Stomach smooth muscle (tissue), 2 donors: ENCODE results near the gene SEC14L2.
"Not testable (repeated sequence)": the region's sequence is repeated elsewhere in the genome, so short reads cannot be mapped to it uniquely, and the experiment has no call there.

ENCODE experiments used
- H3K27ac ChIP-seq: one replicate; pipeline ENCODE4 v1.7.0; 2013; ENCODE audit warnings: mild to moderate bottlenecking, low read length, inconsistent platforms
- H3K27me3 ChIP-seq, 2 donors: one replicate each; pipeline ENCODE4 v1.7.0; 2013; ENCODE audit warnings: low read length in 2 of 2; ENCODE audit not compliant: insufficient read depth in 2 of 2, control insufficient read depth in 1 of 2
- H3K36me3 ChIP-seq, 2 donors: one replicate each; pipeline ENCODE4 v1.7.0; 2013; ENCODE audit warnings: low read length in 2 of 2; ENCODE audit not compliant: control insufficient read depth in 2 of 2, insufficient read depth in 2 of 2
- H3K4me1 ChIP-seq: one replicate; pipeline ENCODE4 v1.7.0; 2013; ENCODE audit warnings: low read length; ENCODE audit not compliant: control insufficient read depth, insufficient read depth
- H3K4me3 ChIP-seq, 2 donors: one replicate each; pipeline ENCODE4 v1.7.0; 2013; ENCODE audit warnings: low read length in 2 of 2
- H3K9ac ChIP-seq, 2 donors: one replicate each; pipeline ENCODE4 v1.7.0; 2013; ENCODE audit warnings: low read length in 2 of 2, mild to moderate bottlenecking in 1 of 2
- H3K9me3 ChIP-seq, 2 donors: one replicate each; pipeline ENCODE4 v1.7.0; 2013; ENCODE audit warnings: low read length in 2 of 2; ENCODE audit not compliant: control insufficient read depth in 2 of 2
- donor health status: healthy.
- donor health status: Pancreatic carcinoma.

Gene SEC14L2

DNA sequence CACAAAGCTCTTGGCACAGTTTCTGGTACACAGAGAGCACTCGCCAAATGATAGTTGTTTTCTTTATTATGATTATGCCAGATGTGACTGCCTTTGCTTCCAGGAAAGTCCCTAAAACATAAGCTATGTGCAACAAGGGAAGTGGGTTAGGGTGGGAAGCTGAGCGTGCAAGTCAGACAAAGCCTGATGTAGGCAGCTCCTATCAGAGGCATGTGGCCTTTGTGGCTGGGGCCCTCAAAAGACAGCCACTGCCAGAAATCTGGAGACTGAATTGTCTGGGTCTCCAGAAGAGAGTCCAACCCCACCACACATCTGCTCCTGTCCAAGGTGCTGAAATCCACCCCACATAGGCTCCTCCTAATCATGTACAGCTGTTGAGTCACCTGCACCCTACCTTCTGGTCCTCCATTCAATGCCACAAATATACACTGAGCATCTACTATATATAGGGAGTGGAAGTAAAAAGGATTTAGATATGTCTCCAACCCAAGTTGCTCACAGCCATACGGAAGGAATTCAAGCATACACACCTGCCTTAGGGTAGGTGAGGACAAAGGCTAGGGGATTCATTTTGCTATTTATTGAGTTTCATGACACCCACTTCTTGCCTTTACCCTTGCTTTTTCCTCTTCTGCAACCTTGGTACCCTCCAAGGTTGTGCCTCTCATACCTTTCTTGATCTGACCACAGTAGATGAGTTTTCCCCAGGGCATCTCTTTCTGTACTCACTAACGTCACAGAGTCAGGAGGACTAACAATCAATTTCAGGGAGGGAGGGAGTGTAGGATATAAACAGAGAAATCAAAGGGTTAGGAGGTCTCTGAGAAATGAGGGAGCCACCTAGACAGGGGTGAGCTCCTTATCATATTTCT is 62.6 kb downstream of the SEC14L2 start:
- no peaks in the 10 kb centered on the region for H3K4me1 ChIP-seq
- H3K9ac ChIP-seq, result no peak overlapping the region
- no peaks in the 10 kb centered on the region for H3K36me3 ChIP-seq
- peaks cover 0 to 18% of the 10 kb centered on the region in 2 donors for H3K27me3 ChIP-seq
- H3K9me3 ChIP-seq, result peaks cover 0 to 2% of the 10 kb centered on the region in 2 donors
- H3K4me3 ChIP-seq, result no peak overlapping the region
- no peak overlapping the region for H3K27ac ChIP-seq

GRCh38 chr22:30460147-30460546 is 63.3 kb downstream of the SEC14L2 start:
- no peak overlapping the region for H3K9ac ChIP-seq
- no peaks in the 10 kb centered on the region for H3K4me1 ChIP-seq
- H3K27me3 ChIP-seq, result peaks cover 0 to 18% of the 10 kb centered on the region in 2 donors
- H3K9me3 ChIP-seq, result peaks cover 0 to 2% of the 10 kb centered on the region in 2 donors
- no peaks in the 10 kb centered on the region for H3K36me3 ChIP-seq
- no peak overlapping the region for H3K27ac ChIP-seq
- no peak overlapping the region for H3K4me3 ChIP-seq

- H3K4me1 ChIP-seq, H3K27ac ChIP-seq, H3K9ac ChIP-seq, H3K4me3 ChIP-seq, H3K36me3 ChIP-seq, H3K9me3 ChIP-seq: not testable (repeated sequence)
- peaks cover 0 to 18% of the 10 kb centered on the region in 2 donors for H3K27me3 ChIP-seq
Observed at GRCh38 chr22:30460555-30460954, 63.7 kb downstream of the SEC14L2 start.

GRCh38 chr22:30469165-30469564 is 72.3 kb downstream of the SEC14L2 start:
- Histone ChIP-seq H3K4me3 (no peak overlapping the region), H3K27me3 (peaks cover 6 to 8% of the 10 kb centered on the region in 2 donors)

DNA sequence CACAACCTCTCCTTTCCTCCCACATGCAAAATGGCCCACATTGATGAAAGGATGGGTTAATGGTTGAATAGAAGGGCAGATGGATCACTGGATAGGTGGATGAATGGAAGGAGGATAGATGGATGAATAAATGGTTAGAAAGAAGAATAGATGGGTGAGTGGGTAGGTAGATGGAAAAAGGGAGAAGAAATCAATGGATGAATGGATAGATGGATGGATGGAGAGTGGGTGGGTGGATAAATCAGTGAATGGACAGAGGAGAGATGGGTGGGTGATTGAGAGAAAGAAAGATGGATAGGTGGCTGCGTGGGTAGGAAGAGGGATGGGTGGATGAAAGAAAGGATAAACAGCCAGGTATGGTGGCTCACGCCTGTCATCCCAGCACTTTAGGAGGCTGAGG is 73.8 kb downstream of the SEC14L2 start:
- Histone ChIP-seq H3K4me3 (no peak overlapping the region), H3K4me1 (no peaks in the 10 kb centered on the region), H3K27me3 (peaks cover 6 to 10% of the 10 kb centered on the region in 2 donors), H3K27ac (no peak overlapping the region), H3K9me3 (no peaks in the 10 kb centered on the region), H3K9ac (no peak overlapping the region), H3K36me3 (no peaks in the 10 kb centered on the region)

More at GRCh38 chr22:30469165-30469564, 72.3 kb downstream of the SEC14L2 start:
- H3K9me3 ChIP-seq, result no peaks in the 10 kb centered on the region
- no peaks in the 10 kb centered on the region for H3K4me1 ChIP-seq
- H3K9ac ChIP-seq, result no peak overlapping the region
- H3K27ac ChIP-seq, result no peak overlapping the region
- no peaks in the 10 kb centered on the region for H3K36me3 ChIP-seq

DNA sequence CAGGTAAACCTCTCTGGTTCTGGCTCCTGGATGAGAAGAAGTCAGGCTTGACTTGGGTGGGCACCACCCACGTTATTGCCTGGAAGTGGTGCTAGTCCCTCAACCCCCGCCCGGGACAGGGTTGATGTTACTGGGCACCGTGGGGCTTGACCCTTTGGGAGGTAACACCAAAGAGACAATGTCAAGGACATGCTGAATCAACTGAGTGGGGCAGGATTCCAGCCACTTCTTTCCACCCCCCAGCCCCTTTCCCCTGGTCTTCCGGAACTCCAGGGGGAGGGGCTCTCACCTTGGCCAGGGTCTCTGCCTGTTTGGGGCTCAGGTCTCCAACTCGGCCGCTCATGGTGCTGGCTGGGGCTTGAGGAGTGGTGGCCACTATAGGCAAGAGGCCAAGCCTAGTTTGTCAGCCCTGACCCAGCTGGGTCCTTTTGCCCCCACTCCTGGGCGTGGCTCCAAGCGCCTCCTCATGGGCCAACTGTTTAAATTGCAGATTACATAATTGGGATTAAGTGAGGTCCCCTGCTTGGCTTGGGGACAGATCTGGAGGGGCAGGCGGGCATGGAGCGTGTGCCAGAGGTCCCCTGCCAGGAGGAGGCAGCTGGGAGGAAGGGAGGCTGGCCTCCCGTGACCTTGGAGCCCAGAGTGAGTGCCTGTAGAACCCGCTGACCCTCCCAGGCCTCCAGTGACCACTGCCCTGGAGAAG is 74.9 kb downstream of the SEC14L2 start, which contains the start of gene SEC14L3:
Gene SEC14L3 (minus strand): TSS at position 402 of the 703 bp plus-strand sequence. CDS start 59 bp downstream, at position 343.
- Histone ChIP-seq H3K4me3 (no peak within 1 kb of the TSS), H3K9ac (no peak within 1 kb of the TSS), H3K9me3 (no peaks in the 10 kb centered on the region), H3K27ac (no peak within 1 kb of the TSS), H3K36me3 (no peaks in the 10 kb centered on the region), H3K27me3 (peaks cover 6 to 8% of the 10 kb centered on the region in 2 donors), H3K4me1 (no peaks in the 10 kb centered on the region)

DNA sequence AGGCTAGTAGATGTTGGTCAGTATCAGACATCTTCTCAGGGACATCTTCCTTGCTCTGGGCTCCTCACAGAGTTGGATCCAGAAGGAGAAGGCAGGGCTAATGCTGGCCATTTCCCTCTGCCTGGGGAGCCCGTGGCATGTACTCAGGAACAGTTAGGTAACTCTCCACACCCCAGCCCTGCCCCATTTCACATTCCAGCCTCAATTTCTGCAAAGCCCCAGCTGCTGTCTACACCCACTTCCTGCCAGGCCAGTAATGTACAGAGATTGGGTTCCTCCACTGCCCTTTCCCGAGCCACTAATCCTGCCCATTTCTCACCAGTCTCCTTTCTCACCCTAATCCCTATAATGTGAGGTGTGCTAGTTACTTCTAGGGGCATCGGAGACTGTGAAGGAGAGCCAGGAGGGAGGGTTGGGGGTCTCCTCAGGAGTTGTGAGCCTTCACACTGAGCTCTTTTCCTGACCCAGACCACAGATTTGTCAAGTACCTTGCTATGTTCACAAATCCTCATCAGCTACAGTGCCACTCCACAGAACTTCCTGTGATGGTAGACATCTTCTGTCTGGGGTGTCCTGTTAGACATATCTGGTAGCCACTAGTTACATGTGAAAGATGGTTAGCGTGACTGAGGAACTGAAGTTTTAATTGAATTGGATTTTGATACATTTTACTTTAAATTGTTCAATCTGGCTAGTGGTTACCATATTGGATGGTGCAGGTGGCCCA is 76.3 kb downstream of the SEC14L2 start:
- no peaks in the 10 kb centered on the region for H3K9me3 ChIP-seq
- no peaks in the 10 kb centered on the region for H3K36me3 ChIP-seq
- no peaks in the 10 kb centered on the region for H3K4me1 ChIP-seq
- peaks cover 6 to 8% of the 10 kb centered on the region in 2 donors for H3K27me3 ChIP-seq
- H3K4me3 ChIP-seq, result no peak overlapping the region
- H3K27ac ChIP-seq, result no peak overlapping the region
- no peak overlapping the region for H3K9ac ChIP-seq

GRCh38 chr22:30474121-30474520 is 77.3 kb downstream of the SEC14L2 start:
- no peak overlapping the region for H3K9ac ChIP-seq
- H3K36me3 ChIP-seq, result no peaks in the 10 kb centered on the region
- H3K9me3 ChIP-seq, result no peaks in the 10 kb centered on the region
- H3K4me1 ChIP-seq, result no peaks in the 10 kb centered on the region
- H3K27ac ChIP-seq, result no peak overlapping the region
- no peak overlapping the region for H3K4me3 ChIP-seq
- H3K27me3 ChIP-seq, result peaks cover 3 to 8% of the 10 kb centered on the region in 2 donors
